HG03103 (cell line): ENCODE data around the gene GNAI3.

Source experiments
- ATAC-seq: cut with Tn5 transposase; IDR thresholded peaks from one replicate; pipeline ENCODE4 v1.9.1; 2021; ENCODE audit warnings: low read depth; ENCODE audit not compliant: unreplicated experiment

GNAI3 gene

DNA sequence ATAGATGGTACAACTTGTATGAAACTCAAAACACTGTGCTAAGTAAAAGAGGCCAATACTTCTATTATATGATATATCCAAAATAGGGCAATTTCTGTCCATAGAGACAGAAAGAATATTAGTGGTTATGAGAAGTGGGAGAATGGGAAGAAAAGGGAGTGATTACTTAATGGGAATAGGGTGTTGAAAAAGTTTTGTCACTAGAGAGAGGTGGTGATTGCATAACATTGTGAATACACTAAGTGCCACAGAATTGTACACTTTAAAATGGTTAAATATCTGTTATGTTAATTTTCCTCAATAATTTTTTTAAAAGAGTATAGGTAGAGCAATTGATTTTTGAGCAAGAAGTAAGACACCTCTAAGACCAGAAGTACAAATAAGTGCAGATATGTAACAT lies 41.3 kb downstream of the GNAI3 start:
- no peak for ATAC-seq

- ATAC-seq, result no peak
These were observed 44.5 kb downstream of the GNAI3 start for GRCh38 chr1:109592916-109593315.

GRCh38 chr1:109595531-109595930 lies 47.1 kb downstream of the GNAI3 start:
- no peak for ATAC-seq

GRCh38 chr1:109598156-109598555 lies 49.7 kb downstream of the GNAI3 start:
- ATAC-seq, result no peak

- no peak for ATAC-seq
These were observed 50.2 kb downstream of the GNAI3 start for GRCh38 chr1:109598655-109599054.

DNA sequence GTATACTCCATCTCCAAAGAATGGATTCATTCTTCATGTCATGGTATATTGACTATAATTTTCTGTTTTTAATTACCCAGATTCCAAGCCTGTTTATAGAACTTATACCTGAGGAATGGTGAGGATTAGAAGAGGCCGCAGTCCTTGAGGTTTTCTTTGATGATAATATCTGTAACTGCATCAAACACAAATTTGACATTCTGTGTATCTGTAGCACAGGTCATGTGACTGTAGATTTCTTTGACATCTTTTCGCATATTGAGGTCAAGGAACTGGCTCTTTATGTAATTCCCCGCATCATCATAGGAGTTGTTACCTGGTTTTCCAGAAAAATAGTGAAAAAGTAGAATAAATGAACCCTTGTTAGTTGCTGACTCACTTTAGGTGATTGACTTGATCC lies 54.8 kb downstream of the GNAI3 start:
- no peak for ATAC-seq

GRCh38 chr1:109605381-109605780 lies 57.0 kb downstream of the GNAI3 start:
- no peak for ATAC-seq

DNA sequence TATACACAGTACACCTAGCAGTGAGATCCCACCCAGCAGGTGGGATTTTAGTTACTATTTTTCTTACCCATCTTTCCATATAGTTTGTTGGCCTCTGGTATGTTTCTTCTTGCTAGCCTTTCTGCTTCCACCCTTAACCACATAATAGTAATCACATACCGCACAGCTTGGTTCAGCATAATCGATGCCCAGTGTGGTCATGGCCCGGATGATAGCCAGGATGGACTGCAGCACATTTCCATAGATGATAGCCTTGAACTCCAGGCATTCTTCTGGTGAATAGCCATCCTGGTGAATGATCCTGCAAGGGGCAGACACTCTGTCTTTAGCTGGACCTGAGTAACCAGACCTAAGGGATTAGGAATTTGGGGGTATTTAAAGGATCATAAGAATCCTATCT lies 61.5 kb downstream of the GNAI3 start:
- no peak for ATAC-seq

- ATAC-seq, result no peak
These were observed 62.3 kb downstream of the GNAI3 start for GRCh38 chr1:109610609-109611307.

DNA sequence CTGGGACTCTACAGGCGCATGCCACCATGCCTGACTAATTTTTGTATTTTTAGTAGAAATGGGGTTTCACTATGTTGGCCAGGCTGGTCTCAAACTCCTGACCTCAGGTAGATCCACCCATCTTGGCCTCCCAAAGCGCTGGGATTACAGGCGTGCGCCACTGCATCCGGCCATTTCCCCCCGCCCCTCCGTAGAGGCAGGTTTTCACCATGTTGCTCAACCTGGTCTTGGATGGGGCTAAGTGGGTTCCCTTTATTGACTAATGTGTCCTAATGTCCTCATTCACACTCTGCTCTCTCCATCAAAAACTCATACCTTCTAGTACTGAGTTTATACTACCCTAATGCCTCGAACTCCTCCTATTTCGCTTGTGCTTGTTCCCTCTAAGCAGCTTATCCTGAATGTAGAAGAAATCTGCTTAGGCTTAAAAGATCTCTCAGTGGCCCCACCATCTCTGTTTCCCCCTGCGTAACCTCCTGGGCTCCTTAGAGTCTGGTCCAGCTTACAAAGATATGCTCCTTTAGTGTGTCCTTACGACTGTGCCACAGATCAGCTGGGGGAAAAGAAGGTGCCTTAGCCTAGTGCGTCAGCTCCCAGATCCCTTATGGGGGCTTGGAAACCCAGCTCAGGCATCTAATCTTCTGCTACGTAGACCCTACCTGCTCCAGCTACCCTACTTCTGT lies 63.0 kb downstream of the GNAI3 start:
- no peak for ATAC-seq

DNA sequence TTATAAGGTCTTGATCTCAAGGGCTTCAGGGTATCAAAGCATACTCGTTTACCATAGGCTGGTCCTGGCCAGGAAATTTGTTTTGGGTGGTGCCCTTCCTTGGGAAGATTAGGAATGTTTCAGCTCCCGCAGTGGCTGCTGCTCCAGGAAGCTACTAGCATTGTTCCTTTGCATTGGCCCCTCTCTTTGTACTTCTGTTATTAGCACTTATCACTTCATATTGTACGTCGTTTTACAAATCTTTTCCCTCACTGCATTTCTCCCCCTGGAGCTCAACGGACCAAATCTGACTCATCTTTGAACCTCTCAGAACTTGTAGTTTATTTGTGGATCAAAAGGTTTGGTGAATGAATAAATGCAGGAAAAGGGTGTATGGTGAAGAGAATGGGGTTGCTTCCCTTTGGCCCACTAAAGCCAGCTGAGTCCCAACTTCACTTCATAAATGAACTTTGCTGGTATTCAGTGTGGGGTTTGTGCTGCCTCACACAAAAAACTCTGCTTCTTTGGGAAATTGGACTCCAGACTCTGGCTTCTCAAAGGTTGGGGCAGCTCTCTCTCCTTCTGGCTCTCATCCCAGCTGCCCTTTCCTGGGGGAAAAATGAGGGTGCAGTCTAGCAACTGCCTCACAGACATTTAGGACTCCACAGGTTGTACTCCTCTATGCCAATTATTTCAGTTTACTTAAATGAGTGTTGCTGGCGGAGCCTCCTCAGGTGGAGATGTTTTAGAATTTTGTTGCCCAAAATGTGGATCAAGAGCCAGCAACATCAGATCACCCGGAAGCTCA lies 65.1 kb downstream of the GNAI3 start:
- no peak for ATAC-seq

DNA sequence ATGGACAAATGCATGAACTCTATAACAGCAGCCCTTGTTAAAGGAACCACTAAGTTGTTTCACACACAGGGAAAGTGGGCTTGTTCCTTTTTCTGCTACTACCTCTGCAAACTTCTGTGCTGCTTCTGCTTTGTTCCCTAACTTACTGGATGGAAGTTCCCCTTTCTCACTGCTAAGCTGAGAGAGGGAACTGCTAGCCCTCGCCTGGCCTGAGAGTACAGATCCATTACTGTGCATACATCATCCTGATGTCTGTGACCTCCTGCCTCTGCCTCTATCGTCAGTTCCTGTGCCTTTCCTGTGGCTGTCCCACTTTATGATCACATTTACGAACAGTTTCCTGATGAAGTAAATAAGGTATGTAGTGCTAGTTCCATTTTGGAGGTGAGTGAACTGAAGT lies 67.5 kb downstream of the GNAI3 start:
- no peak for ATAC-seq

DNA sequence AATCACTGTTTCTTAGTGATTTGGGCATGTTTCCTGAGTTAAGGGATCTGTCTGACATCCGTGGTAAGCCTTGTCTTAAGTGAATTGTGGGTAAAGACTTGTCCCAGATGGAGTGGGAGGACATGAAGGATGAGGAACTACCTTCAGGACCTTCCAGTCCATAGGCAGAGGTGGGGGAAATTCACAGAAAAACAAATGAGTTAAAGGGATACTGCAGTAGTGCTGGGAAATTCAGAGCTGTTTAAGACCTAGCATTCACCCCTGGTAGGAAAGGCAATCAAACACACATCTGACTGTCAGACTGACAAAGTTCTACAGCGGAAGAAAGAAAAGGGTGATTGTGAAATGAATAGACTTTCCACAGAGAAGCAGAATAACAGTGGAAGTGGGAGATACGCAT lies 68.0 kb downstream of the GNAI3 start:
- ATAC-seq, result no peak

DNA sequence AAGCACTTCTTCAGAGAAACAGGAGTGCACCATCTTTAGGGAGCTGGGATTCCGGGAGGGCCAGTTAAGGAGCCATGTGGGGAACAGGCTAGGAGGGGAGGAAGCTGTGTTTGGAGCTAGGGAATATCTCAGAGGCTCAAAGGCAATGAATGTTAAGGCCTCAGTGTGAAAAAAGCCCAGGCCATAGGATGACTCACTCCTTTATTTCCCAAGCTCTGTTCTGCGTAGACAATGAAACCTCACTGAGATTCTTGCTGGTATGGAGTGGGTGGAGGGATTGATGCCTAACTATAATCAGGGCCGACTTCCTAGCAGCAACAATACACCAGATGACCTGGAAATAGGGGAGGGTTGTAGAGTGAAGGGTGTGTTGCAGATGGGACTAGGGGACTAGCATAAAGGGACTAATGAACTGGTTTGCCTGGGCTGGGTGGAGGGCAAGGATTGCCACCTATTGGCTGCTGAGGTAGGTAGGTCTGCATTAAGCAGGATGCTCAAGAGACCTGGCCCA lies 68.9 kb downstream of the GNAI3 start:
- ATAC-seq, result no peak

GRCh38 chr1:109618661-109619575 lies 70.5 kb downstream of the GNAI3 start:
- ATAC-seq, result no peak

- peak; percentile 48 for ATAC-seq
These were observed 71.4 kb downstream of the GNAI3 start, which contains the start of the genes AMPD2 and GNAT2 for GRCh38 chr1:109619576-109620400. AMPD2 (plus strand) TSS chr1:109619837; CDS start chr1:109621176, 1,339 bp downstream. GNAT2 (minus strand) TSS chr1:109619616; CDS start chr1:109612870, 6,746 bp downstream.

DNA sequence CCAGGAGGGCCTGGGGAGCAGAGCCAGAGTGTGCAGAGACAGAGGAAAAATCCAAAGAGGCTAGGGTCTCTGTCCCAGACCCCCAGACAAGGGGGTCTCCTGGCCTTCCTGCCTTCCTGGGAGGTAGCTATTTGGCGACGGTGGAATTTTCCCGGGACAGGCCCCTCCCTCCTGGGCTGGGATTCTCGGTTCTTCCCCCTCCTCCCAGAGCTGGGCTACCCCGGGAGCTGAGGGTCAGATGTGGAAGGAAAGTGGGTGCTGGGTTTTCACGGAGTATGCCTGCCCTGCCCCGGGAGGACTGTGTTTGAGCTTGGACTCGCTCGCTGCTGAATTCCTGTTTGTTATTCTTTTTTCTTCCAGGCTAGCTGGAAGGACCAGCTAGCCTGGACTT lies 72.0 kb downstream of the GNAI3 start:
- ATAC-seq, result no peak

DNA sequence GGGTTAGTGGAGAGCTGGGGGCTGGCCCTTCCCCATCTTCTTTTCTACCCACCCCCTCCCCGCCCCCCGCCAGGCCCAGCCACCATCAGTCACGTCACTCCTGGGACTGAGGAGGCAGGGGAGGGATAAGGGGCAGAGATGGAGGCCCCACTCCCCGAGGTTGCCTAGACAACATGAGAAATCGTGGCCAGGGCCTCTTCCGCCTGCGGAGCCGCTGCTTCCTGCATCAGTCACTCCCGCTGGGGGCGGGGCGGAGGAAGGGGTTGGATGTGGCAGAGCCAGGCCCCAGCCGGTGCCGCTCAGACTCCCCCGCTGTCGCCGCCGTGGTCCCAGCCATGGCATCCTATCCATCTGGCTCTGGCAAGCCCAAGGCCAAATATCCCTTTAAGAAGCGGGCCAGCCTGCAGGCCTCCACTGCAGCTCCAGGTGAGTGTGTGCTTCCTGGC lies 72.4 kb downstream of the GNAI3 start:
- ATAC-seq, result peak; percentile 59
